GM19025 (cell line): ENCODE data around the gene DDX20.
"Not testable (repeated sequence)": the region's sequence is repeated elsewhere in the genome, so short reads cannot be mapped to it uniquely, and the experiment has no call there.

Source experiments
- ATAC-seq: cut with Tn5 transposase; IDR thresholded peaks from one replicate; pipeline ENCODE4 v1.9.1; 2021; ENCODE audit warnings: mild to moderate bottlenecking, low read depth, moderate library complexity; ENCODE audit not compliant: unreplicated experiment

Gene DDX20

GRCh38 chr1:111786669-111787207 is 31.0 kb downstream of the DDX20 start:
- ATAC-seq = no peak

DNA sequence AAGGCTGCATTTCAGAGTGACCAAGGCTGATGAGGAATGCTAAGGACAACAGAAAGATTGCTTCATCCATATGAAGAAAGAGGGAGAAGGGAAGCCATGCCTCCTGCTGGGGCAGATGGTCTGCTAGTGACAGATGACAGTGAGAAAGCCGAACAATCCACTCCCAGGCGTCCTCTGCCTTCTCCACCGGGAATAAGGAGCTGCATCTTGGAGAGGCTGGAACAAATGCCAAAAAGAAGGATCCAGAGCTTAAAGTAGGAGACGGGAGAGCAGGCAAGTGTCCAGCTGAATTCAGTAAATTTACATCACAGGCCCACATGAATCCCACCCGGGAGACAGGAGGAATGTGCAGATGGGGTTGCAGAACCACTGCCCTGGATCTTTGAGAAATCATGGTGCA is 33.4 kb downstream of the DDX20 start:
- ATAC-seq = no peak

- no peak for ATAC-seq
These were observed 34.1 kb downstream of the DDX20 start for GRCh38 chr1:111789666-111790316.

DNA sequence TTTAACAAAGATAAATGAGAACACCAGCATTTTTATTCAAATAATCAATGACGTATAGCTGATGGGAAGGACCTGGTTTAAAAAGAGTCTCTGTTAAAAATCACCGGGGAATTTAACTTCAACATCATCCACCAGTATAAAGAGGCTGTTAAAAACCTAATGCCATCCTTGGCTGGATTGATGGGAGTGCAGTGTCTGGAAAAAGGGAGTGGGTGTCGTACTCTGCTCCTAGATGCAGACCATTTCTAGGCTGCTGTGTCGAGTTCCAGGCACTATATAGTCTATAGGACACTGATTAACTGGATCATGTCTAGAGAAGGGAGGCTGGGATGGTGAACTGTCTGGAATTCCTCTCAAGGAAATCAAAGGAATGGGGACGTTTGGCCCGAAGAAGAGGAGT is 36.1 kb downstream of the DDX20 start:
- no peak for ATAC-seq

DNA sequence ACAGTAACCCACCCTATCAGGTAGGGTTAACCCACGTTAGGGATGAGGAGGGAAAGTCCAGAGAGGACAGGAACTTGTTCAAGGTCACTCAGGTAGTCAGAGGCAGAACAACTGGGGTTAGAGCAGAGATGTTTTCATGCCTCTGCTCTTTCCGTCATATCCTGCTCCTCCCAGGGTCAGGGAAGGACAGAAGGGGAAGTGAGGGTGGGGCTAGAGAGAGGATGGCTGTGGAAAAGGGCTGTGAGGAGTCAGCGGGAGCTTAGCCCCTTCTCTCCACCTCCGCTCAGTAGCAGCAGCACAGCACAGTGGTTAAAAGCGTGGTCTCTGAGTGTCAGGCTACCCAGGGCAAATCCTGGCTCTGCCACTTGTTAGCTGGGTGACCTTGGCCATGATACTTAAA is 36.5 kb downstream of the DDX20 start:
- ATAC-seq = no peak

DNA sequence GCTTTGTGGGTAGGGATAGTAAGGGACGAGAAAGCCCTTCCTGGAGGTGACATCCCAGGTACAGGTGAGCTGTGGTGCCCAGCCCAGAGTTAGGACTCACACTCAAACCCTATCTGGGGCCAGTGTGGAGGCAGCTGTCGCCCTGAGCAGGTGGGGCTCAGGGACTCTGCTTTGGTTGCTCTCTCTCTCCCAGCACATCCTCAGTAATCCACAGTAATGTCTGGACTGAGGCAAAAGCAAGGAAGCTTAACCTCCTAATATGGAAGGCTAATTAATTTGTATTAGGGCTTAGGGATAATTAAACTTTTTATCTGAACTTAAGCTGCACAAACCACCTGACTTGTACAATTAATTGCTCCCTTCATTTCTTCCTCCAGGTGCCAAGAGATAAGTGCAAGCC is 38.2 kb downstream of the DDX20 start:
- ATAC-seq = no peak

DNA sequence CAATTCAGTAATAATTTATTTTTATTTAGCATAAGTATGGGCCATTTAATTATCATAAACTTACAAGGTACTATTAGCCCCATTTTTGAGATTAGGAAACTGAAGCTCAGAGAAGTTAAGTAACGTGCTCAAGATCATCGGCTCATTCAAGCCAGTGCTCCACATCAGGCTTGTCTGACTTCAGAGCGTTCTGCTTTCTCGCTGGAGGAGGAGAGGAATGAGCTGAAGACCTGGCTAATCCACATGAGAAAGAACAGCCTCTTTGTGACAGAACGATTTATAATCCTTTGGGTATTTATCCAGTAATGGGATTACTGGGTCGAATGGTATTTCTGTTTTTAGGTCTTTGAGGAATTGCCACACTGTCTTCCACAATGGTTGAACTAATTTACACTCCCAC is 39.7 kb downstream of the DDX20 start:
- no peak for ATAC-seq

DNA sequence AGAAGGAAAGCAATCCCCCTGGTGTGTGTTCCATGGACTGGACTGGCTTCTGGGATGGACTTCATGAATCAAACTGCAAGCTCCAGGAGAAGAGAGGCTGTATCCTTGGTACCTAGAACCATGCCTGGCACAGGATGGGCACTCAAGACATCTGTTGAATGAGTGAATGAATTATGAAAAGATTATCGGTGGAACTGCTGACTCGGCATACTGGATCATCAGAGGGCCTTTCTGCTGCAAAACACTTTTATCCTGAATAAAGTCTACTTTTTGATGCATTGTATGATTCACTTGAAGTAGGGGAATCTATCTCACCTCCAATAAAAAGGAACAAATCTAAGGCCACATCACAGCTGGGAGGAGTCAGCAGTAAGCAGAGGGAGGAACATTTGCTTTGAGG is 42.9 kb downstream of the DDX20 start:
- ATAC-seq = no peak

GRCh38 chr1:111799722-111800121 is 44.0 kb downstream of the DDX20 start:
- ATAC-seq = not testable (repeated sequence)

GRCh38 chr1:111801071-111801850 is 45.6 kb downstream of the DDX20 start:
- ATAC-seq = no peak

DNA sequence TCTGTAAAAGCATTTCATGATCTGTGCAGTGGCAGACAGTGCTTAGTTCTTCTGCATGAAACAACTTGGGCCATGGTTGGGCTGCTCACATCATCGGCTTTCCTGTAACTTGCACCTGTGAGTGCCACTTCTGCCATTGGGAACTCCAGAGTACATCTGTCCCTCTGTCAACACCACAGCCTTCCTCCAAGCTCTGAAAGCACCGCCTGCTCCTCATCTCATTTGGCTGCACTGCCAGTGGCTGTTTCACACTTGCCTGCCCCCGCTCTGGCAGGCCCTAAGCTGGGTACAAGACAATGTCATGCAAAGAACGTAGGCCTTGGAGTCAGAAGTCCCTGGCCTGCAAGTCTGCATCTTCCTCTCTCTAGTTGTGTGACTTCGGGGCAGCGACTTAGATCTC is 46.4 kb downstream of the DDX20 start:
- ATAC-seq = no peak

DNA sequence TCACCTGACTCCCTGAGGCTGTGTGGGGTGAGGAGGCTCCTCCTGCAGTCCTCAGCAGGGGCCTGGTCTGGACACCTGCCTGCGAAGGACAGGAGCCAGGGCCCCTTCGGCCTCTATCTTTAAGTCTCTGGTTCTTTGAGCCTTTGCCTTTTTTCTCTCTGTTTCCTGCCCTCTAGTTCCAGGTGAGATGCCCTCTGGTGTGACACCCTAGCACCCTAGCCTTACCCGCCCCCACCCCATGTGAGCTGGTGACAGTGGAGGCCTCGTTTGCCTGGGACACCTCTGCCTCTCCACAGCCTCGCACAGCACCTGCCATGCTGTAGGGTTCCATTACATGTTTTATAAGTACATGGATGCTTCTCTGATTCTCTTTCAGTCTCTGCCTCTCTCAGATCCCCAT is 47.3 kb downstream of the DDX20 start:
- ATAC-seq = no peak

DNA sequence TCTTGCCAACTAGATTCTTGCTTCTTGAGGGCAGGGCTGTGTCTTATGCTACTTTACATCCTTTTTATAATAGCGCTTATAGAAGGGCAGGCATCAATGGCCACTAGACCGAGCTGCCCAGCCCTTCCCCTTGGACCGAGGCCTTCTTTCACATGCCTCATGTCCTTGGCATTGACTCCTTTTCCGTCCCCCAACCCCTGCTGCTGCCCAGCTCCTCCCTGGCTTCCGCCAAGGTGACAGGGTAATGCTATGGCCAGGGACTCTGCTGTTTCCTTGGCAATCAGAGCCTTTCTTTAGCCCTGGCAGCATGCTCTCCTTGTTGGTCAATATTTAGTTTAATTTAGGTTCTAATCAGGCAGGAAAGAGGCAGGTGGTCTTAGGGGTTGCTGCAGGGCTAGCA is 48.2 kb downstream of the DDX20 start:
- no peak for ATAC-seq

- ATAC-seq = no peak
These were observed 49.1 kb downstream of the DDX20 start for GRCh38 chr1:111804776-111805175.

DNA sequence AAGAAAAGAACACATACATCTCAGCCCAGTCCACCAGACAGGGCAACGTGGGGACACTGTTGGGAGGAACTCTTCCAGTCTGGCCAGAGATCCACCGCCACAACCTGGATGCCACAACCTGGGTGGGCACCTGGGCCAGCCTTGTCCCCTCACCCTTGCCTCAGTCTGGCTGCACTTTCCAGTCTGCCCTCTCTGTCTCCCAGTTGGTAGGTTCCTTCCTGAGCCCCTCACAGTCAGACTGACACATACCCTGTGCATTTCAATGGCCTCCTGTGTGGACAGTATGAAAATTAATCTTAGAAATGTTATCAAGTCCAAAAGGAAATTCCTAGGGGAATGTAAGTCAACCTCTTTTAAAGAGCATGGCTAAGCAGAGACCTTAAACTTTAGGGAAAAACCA is 49.5 kb downstream of the DDX20 start:
- no peak for ATAC-seq

DNA sequence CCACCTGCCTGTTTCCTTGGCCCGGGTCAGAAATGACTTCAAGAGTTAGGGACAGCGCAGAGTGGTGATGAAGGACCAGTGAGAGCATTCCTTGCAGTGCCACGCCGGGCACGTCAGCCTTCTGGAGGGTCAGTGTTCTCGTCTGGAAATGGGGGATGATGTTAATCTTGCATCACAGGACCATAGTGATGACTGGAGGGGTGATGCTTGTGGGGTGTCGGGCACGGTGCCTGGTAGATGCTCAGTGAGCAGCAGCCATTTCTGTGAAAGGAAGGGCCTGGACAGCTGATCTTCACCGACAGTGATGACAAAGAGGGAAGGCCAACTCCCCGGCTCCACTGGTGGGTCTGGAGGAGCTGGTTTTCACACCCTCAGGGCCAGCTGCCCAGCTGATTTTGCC is 56.2 kb downstream of the DDX20 start:
- no peak for ATAC-seq

DNA sequence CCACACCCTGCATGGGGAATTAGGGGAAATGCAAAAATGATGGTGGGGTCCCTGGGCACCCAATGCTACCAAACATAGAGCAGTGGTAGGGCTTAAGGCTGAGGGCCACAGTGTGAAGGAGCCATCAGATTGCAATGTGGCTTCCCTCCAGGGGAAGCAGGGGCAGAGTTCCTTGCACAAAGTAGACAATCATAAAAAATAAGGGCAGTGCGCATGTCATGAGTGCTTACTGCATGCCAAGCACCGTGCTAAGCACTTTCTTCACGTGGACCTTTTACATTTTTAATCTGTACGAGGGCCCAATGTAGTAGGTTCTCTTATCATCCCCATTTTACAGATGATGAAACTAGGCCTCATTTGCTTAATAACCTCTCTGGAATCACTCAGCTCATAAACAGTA is 56.6 kb downstream of the DDX20 start:
- ATAC-seq = no peak

DNA sequence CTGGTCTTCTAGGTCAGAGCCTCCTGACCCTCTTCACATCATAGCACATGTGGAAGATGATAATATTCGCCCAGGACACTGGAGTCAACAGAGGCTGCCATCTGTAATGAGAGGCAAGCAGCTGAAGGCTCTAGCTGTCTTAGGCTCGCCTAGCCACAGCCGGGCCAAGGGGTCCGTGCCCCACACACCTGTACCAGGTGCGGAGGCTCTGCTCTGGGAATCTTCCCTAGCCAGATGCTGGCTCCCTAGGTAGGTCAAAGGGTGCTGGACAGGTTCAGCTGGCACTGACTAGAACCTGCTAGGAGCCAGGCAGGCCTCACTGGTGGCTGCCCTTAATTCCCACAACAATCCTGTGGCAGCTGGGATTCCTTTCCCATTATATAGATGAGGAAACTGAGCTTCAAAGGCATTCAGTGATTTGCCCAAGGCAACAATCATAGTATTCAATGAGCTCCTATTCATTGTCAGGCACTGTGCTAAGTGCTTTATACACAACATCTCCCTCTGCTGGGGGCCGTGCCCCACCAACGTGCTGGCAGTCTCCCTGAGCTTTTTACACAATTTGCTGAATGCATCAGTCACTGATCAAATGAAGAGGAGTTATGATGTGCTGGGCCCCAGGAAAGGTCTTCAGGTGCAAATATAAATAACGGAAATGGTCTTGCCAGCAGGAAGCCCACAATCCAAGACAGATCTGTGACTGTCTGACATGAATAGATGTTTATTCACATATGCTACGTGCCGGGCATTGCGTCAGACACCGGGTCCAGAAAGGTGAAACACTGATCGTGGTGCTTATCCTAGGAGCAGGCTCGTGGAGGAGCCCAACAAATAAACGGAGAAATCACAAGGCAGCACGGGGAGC is 58.0 kb downstream of the DDX20 start:
- ATAC-seq = no peak

GRCh38 chr1:111814305-111814628 is 58.6 kb downstream of the DDX20 start:
- no peak for ATAC-seq

GRCh38 chr1:111814642-111815041 is 58.9 kb downstream of the DDX20 start:
- ATAC-seq = no peak
